ENCODE results near the gene DMRT3. TPM values are rescaled to one million over a fixed set of nuclear protein-coding genes. Genes with fewer than 3 reads are reported as not detected.

DMRT3 gene
- total RNA-seq, 2 donors from 2014 or later, result not detected

GRCh38 chr9:972501-973294 is 3.8 kb upstream of the DMRT3 start:
- Histone ChIP-seq H3K4me1 (peaks cover 14% of the 10 kb centered on the region), H3K4me3 (peak overlapping the region; percentile 41), H3K27me3 (peaks cover 96% of the 10 kb centered on the region), H3K27ac (no peak overlapping the region), H3K9me3 (no peaks in the 10 kb centered on the region), H3K9ac (ENCODE audit: low read depth in 2 of 2, low read length in 2 of 2) (no peak overlapping the region), H3K36me3 (no peaks in the 10 kb centered on the region)
- no peak for DNase-seq
- intact Hi-C loops (cut with DNase I), result no loop called here
- no peak for TF ChIP-seq CTCF (IDR thresholded peaks at IDR 0.05)

- DNase-seq, result no peak
- Histone ChIP-seq H3K36me3 (no peaks in the 10 kb centered on the region), H3K4me3 (no peak overlapping the region), H3K9ac (ENCODE audit: low read depth in 2 of 2, low read length in 2 of 2) (no peak overlapping the region), H3K9me3 (no peaks in the 10 kb centered on the region), H3K27ac (no peak overlapping the region), H3K27me3 (peaks cover 96% of the 10 kb centered on the region), H3K4me1 (peaks cover 14% of the 10 kb centered on the region)
- intact Hi-C loops (cut with DNase I), result no loop called here
- no peak for TF ChIP-seq CTCF (IDR thresholded peaks at IDR 0.05)
Measured at GRCh38 chr9:973295-973834, 3.1 kb upstream of the DMRT3 start.

- Histone ChIP-seq H3K27ac (no peak overlapping the region), H3K9ac (ENCODE audit: low read depth in 2 of 2, low read length in 2 of 2) (no peak overlapping the region), H3K4me1 (peaks cover 14% of the 10 kb centered on the region), H3K9me3 (no peaks in the 10 kb centered on the region), H3K36me3 (no peaks in the 10 kb centered on the region), H3K4me3 (no peak overlapping the region), H3K27me3 (peaks cover 98% of the 10 kb centered on the region)
- intact Hi-C loops (cut with DNase I), result no loop called here
- no peak for DNase-seq
- no peak for TF ChIP-seq CTCF (IDR thresholded peaks at IDR 0.05)
Measured at GRCh38 chr9:974031-974995, 2.1 kb upstream of the DMRT3 start.

GRCh38 chr9:974996-975739 is 1.3 kb upstream of the DMRT3 start:
- Histone ChIP-seq H3K9ac (ENCODE audit: low read depth in 2 of 2, low read length in 2 of 2) (no peak overlapping the region), H3K27ac (no peak overlapping the region), H3K9me3 (no peaks in the 10 kb centered on the region), H3K4me3 (no peak overlapping the region), H3K36me3 (no peaks in the 10 kb centered on the region), H3K27me3 (peaks cover 97% of the 10 kb centered on the region), H3K4me1 (peaks cover 9% of the 10 kb centered on the region)
- DNase-seq, result no peak
- TF ChIP-seq CTCF (IDR thresholded peaks at IDR 0.05), result no peak
- intact Hi-C loops (cut with DNase I), result no loop called here

- H3K27me3 ChIP-seq, result peaks cover 94% of the 10 kb centered on the region
- no peaks in the 10 kb centered on the region for H3K9me3 ChIP-seq
- intact Hi-C loops (cut with DNase I), result no loop called here
- H3K9ac ChIP-seq (ENCODE audit: low read depth in 2 of 2, low read length in 2 of 2), result no peak overlapping the region
- peaks cover 4% of the 10 kb centered on the region for H3K4me1 ChIP-seq
- no peak for DNase-seq
- H3K4me3 ChIP-seq, result no peak overlapping the region
- no peak overlapping the region for H3K27ac ChIP-seq
- H3K36me3 ChIP-seq, result no peaks in the 10 kb centered on the region
- TF ChIP-seq CTCF (IDR thresholded peaks at IDR 0.05), result no peak
Measured at GRCh38 chr9:975740-976257, 656 bp upstream of the DMRT3 start.
